Activated CD8-positive, alpha-beta memory T cell treated with anti-CD3 and anti-CD28 coated beads, Interleukin-2, amount 10 ng/mL, durations not matched to agents 7 days and 5 days (primary cell): ENCODE data around the gene RNPEPL1. TPM values are rescaled to one million over a fixed set of nuclear protein-coding genes. Genes with fewer than 3 reads are reported as not detected.
"Not testable (repeated sequence)": the region's sequence is repeated elsewhere in the genome, so short reads cannot be mapped to it uniquely, and the experiment has no call there.

Experiments used
- ATAC-seq: fragments of 150-1000 bp; cut with Tn5 transposase; one replicate; pipeline ENCODE4 v1.10.0; 2021; ENCODE audit warnings: moderate library complexity
- CTCF ChIA-PET: fragments of 350-600 bp; sonication (Branson Sonifier 250); formaldehyde crosslinking; loops from one replicate; lab custom pipeline; 2021; ENCODE audit warnings: antibody characterized with exemption; lab: Charles Lee
- DNase-seq: peaks from one replicate; pipeline ENCODE4 v3.0.0-alpha.2; 2020
- H3K27ac Mint-ChIP-seq: one replicate; pipeline ENCODE4 v1.8.0; 2021; ENCODE audit warnings: mild to moderate bottlenecking, mixed read lengths
- H3K27me3 Mint-ChIP-seq: one replicate; pipeline ENCODE4 v1.8.0; 2021; ENCODE audit warnings: mixed read lengths
- H3K36me3 Mint-ChIP-seq: one replicate; pipeline ENCODE4 v1.8.0; 2021; ENCODE audit warnings: mild to moderate bottlenecking, mixed read lengths
- H3K4me1 Mint-ChIP-seq: one replicate; pipeline ENCODE4 v1.8.0; 2021; ENCODE audit warnings: mixed read lengths
- H3K4me3 Mint-ChIP-seq: one replicate; pipeline ENCODE4 v1.8.0; 2021; ENCODE audit warnings: mild to moderate bottlenecking, moderate library complexity, mixed read lengths
- H3K9me3 Mint-ChIP-seq: one replicate; pipeline ENCODE4 v1.8.0; 2022; ENCODE audit warnings: low read depth, mixed read lengths
- total RNA-seq, 2 experiments: library from RNA; stranded (reverse); gene quantifications; one replicate each; pipeline ENCODE4 v1.2.3, GENCODE V29; 2021

Gene RNPEPL1
- 100 to 1,000 TPM; 101 to 152 TPM for total RNA-seq

GRCh38 chr2:240567872-240568677 lies at the start of gene RNPEPL1:
RNPEPL1 (plus strand) TSS chr2:240568484; CDS start chr2:240568587, 103 bp downstream.
- peaks cover 63% of the 10 kb centered on the region for H3K4me1 Mint-ChIP-seq
- peak; percentile 29 for ATAC-seq
- CTCF ChIA-PET: interaction anchor here (2.0 to 8.2 kb wide), 5 partner anchors 12 to 54 kb away, joined by 9 to 99 read pairs (median 37); partner anchors contain the start of gene CAPN10
- no peaks in the 10 kb centered on the region for H3K9me3 Mint-ChIP-seq
- peak within 1 kb of the TSS; percentile 91 for H3K4me3 Mint-ChIP-seq
- H3K27ac Mint-ChIP-seq: peak within 1 kb of the TSS; percentile 87
- no peaks in the 10 kb centered on the region for H3K27me3 Mint-ChIP-seq
- H3K36me3 Mint-ChIP-seq: peaks cover 25% of the 10 kb centered on the region
- DNase-seq: peak; percentile 74

- ATAC-seq (no peak), DNase-seq (peak; percentile 4)
- Mint-ChIP-seq H3K9me3 (peaks cover 5% of the 10 kb centered on the region), H3K4me1 (peaks cover 12% of the 10 kb centered on the region), H3K36me3 (peaks cover 35% of the 10 kb centered on the region), H3K27ac (no peak overlapping the region), H3K4me3 (no peak overlapping the region), H3K27me3 (no peaks in the 10 kb centered on the region)
- CTCF ChIA-PET: no interaction called here
These were observed 49.3 kb upstream of the RNPEPL1 start for GRCh38 chr2:240518981-240519380.

GRCh38 chr2:240519396-240520129 lies 48.7 kb upstream of the RNPEPL1 start:
- CTCF ChIA-PET: no interaction called here
- no peak overlapping the region for H3K4me3 Mint-ChIP-seq
- DNase-seq: peak; percentile 33

GRCh38 chr2:240520130-240520973 lies 47.9 kb upstream of the RNPEPL1 start:
- Mint-ChIP-seq H3K9me3 (peaks cover 13% of the 10 kb centered on the region), H3K4me1 (peaks cover 4% of the 10 kb centered on the region), H3K27ac (no peak overlapping the region), H3K4me3 (no peak overlapping the region), H3K27me3 (no peaks in the 10 kb centered on the region), H3K36me3 (peaks cover 49% of the 10 kb centered on the region)
- peak; percentile 28 for DNase-seq
- no peak for ATAC-seq
- CTCF ChIA-PET: no interaction called here

More at GRCh38 chr2:240519396-240520129, 48.7 kb upstream of the RNPEPL1 start:
- Mint-ChIP-seq H3K27me3 (no peaks in the 10 kb centered on the region), H3K4me1 (peaks cover 7% of the 10 kb centered on the region), H3K27ac (no peak overlapping the region), H3K9me3 (peaks cover 8% of the 10 kb centered on the region), H3K36me3 (peaks cover 41% of the 10 kb centered on the region)
- ATAC-seq: no peak

- H3K27me3 Mint-ChIP-seq: no peaks in the 10 kb centered on the region
These were observed 47.3 kb upstream of the RNPEPL1 start for GRCh38 chr2:240520974-240521350.

GRCh38 chr2:240521885-240522284 lies 46.4 kb upstream of the RNPEPL1 start:
- Mint-ChIP-seq H3K36me3 (peaks cover 63% of the 10 kb centered on the region), H3K9me3 (peaks cover 25% of the 10 kb centered on the region)
- ATAC-seq, H3K27ac Mint-ChIP-seq, H3K27me3 Mint-ChIP-seq, CTCF ChIA-PET, H3K4me3 Mint-ChIP-seq, H3K4me1 Mint-ChIP-seq: not testable (repeated sequence)
- DNase-seq: peak; percentile 31

More at GRCh38 chr2:240520974-240521350, 47.3 kb upstream of the RNPEPL1 start:
- H3K4me1 Mint-ChIP-seq: peaks cover 4% of the 10 kb centered on the region
- H3K27ac Mint-ChIP-seq: no peak overlapping the region
- H3K9me3 Mint-ChIP-seq: peaks cover 18% of the 10 kb centered on the region
- peaks cover 55% of the 10 kb centered on the region for H3K36me3 Mint-ChIP-seq
- CTCF ChIA-PET: no interaction called here
- peak; percentile 25 for DNase-seq
- no peak for ATAC-seq
- no peak overlapping the region for H3K4me3 Mint-ChIP-seq

- H3K27me3 Mint-ChIP-seq: no peaks in the 10 kb centered on the region
- H3K9me3 Mint-ChIP-seq: peaks cover 30% of the 10 kb centered on the region
- H3K27ac Mint-ChIP-seq: no peak overlapping the region
- ATAC-seq: no peak
- DNase-seq: peak; percentile 31
- peaks cover 68% of the 10 kb centered on the region for H3K36me3 Mint-ChIP-seq
- peaks cover 4% of the 10 kb centered on the region for H3K4me1 Mint-ChIP-seq
- H3K4me3 Mint-ChIP-seq: no peak overlapping the region
- CTCF ChIA-PET: no interaction called here
These were observed 45.9 kb upstream of the RNPEPL1 start for GRCh38 chr2:240522406-240522805.

GRCh38 chr2:240523451-240524281 lies 44.6 kb upstream of the RNPEPL1 start:
- CTCF ChIA-PET: interaction anchor here (1.8 kb wide), 1 partner anchor 10 kb away, joined by 9 read pairs; no protein-coding TSS in a partner anchor
- H3K9me3 Mint-ChIP-seq: peaks cover 35% of the 10 kb centered on the region
- no peak overlapping the region for H3K27ac Mint-ChIP-seq
- DNase-seq (peak; percentile 34), ATAC-seq (no peak)
- H3K4me1 Mint-ChIP-seq: peaks cover 4% of the 10 kb centered on the region
- no peak overlapping the region for H3K4me3 Mint-ChIP-seq
- H3K27me3 Mint-ChIP-seq: no peaks in the 10 kb centered on the region
- peaks cover 74% of the 10 kb centered on the region for H3K36me3 Mint-ChIP-seq

GRCh38 chr2:240524963-240525718 lies 43.1 kb upstream of the RNPEPL1 start:
- Mint-ChIP-seq H3K36me3 (peaks cover 87% of the 10 kb centered on the region), H3K27ac (no peak overlapping the region), H3K4me3 (no peak overlapping the region), H3K27me3 (no peaks in the 10 kb centered on the region), H3K9me3 (peaks cover 35% of the 10 kb centered on the region), H3K4me1 (peaks cover 4% of the 10 kb centered on the region)
- DNase-seq: peak; percentile 21
- CTCF ChIA-PET: interaction anchor here (1.2 to 1.8 kb wide), 2 partner anchors 11 kb away, joined by 3 to 9 read pairs; no protein-coding TSS in a partner anchor
- ATAC-seq: no peak

- peaks cover 88% of the 10 kb centered on the region for H3K36me3 Mint-ChIP-seq
- peaks cover 32% of the 10 kb centered on the region for H3K9me3 Mint-ChIP-seq
- no peak overlapping the region for H3K4me3 Mint-ChIP-seq
- DNase-seq: peak; percentile 23
- peaks cover under 1% of the 10 kb centered on the region for H3K4me1 Mint-ChIP-seq
- ATAC-seq: no peak
- CTCF ChIA-PET: interaction anchor here (1.2 kb wide), 1 partner anchor 12 kb away, joined by 3 read pairs; no protein-coding TSS in a partner anchor
- no peak overlapping the region for H3K27ac Mint-ChIP-seq
- no peaks in the 10 kb centered on the region for H3K27me3 Mint-ChIP-seq
These were observed 42.5 kb upstream of the RNPEPL1 start for GRCh38 chr2:240525802-240526201.

GRCh38 chr2:240526521-240526920 lies 41.8 kb upstream of the RNPEPL1 start:
- Mint-ChIP-seq H3K4me1 (no peaks in the 10 kb centered on the region), H3K27ac (no peak overlapping the region), H3K4me3 (no peak overlapping the region), H3K9me3 (peaks cover 37% of the 10 kb centered on the region), H3K36me3 (peaks cover 91% of the 10 kb centered on the region), H3K27me3 (no peaks in the 10 kb centered on the region)
- CTCF ChIA-PET: interaction anchor here (1.2 kb wide), 1 partner anchor 12 kb away, joined by 3 read pairs; no protein-coding TSS in a partner anchor
- DNase-seq: peak; percentile 28
- no peak for ATAC-seq
